Activated CD4-positive, alpha-beta memory T cell treated with anti-CD3 and anti-CD28 coated beads for 36 hours (primary cell): ENCODE results near the gene ZFAND6. TPM values are rescaled to one million over a fixed set of nuclear protein-coding genes. Genes with fewer than 3 reads are reported as not detected.

Experiments
- CTCF ChIA-PET: fragments of 350-600 bp; sonication (Branson Sonifier 250); formaldehyde crosslinking; loops from one replicate; lab custom pipeline; 2021; ENCODE audit warnings: antibody characterized with exemption, inconsistent platforms; lab: Charles Lee
- POLR2A ChIA-PET: fragments of 350-600 bp; sonication (Branson Sonifier 250); formaldehyde crosslinking; loops from one replicate; lab custom pipeline; 2021; ENCODE audit warnings: antibody characterized with exemption; lab: Charles Lee
- DNase-seq: peaks from one replicate; pipeline ENCODE4 v3.0.0-alpha.2; 2020
- H3K27ac Mint-ChIP-seq: one replicate; pipeline ENCODE4 v1.8.0; 2021; ENCODE audit warnings: mixed read lengths
- H3K27me3 Mint-ChIP-seq: one replicate; pipeline ENCODE4 v1.8.0; 2021; ENCODE audit warnings: mixed read lengths
- H3K36me3 Mint-ChIP-seq: one replicate; pipeline ENCODE4 v1.8.0; 2021; ENCODE audit warnings: mixed read lengths
- H3K4me1 Mint-ChIP-seq: one replicate; pipeline ENCODE4 v1.8.0; 2021; ENCODE audit warnings: low read depth, mixed read lengths
- H3K4me3 Mint-ChIP-seq: one replicate; pipeline ENCODE4 v1.8.0; 2021; ENCODE audit warnings: mild to moderate bottlenecking, mixed read lengths
- H3K9me3 Mint-ChIP-seq: one replicate; pipeline ENCODE4 v1.8.0; 2021; ENCODE audit warnings: mixed read lengths
- intact Hi-C: fragments of 100-400 bp; cut with micrococcal nuclease; formaldehyde crosslinking; loops from one replicate; pipeline ENCODE4 v1.15.1; 2023
- total RNA-seq, 2 experiments: library from RNA; stranded (reverse); gene quantifications; one replicate each; pipeline ENCODE4 v1.2.3, GENCODE V29; 2021

Gene ZFAND6
- total RNA-seq, 2 experiments from 2014 or later: 32.2 to 33.4 TPM

GRCh38 chr15:80183886-80184285 is 124.4 kb downstream of the ZFAND6 start:
- Mint-ChIP-seq H3K36me3 (peaks cover 41% of the 10 kb centered on the region), H3K4me1 (no peaks in the 10 kb centered on the region), H3K4me3 (no peak overlapping the region), H3K27ac (no peak overlapping the region), H3K9me3 (no peaks in the 10 kb centered on the region), H3K27me3 (no peaks in the 10 kb centered on the region)
- intact Hi-C loops: no loop called here
- POLR2A ChIA-PET: no interaction called here
- CTCF ChIA-PET: no interaction called here
- DNase-seq: no peak

- Mint-ChIP-seq H3K27me3 (no peaks in the 10 kb centered on the region), H3K4me3 (no peak overlapping the region), H3K9me3 (no peaks in the 10 kb centered on the region), H3K27ac (no peak overlapping the region), H3K36me3 (peaks cover 39% of the 10 kb centered on the region), H3K4me1 (no peaks in the 10 kb centered on the region)
- DNase-seq: no peak
- POLR2A ChIA-PET: no interaction called here
- CTCF ChIA-PET: no interaction called here
- intact Hi-C loops: no loop called here
Measured at GRCh38 chr15:80184554-80184953, 125.1 kb downstream of the ZFAND6 start.

- H3K4me1 Mint-ChIP-seq: no peaks in the 10 kb centered on the region
- peaks cover 39% of the 10 kb centered on the region for H3K36me3 Mint-ChIP-seq
- no peak overlapping the region for H3K27ac Mint-ChIP-seq
- CTCF ChIA-PET: no interaction called here
- no peaks in the 10 kb centered on the region for H3K9me3 Mint-ChIP-seq
- DNase-seq: no peak
- no peaks in the 10 kb centered on the region for H3K27me3 Mint-ChIP-seq
- no peak overlapping the region for H3K4me3 Mint-ChIP-seq
- POLR2A ChIA-PET: no interaction called here
- intact Hi-C loops: no loop called here
Measured at GRCh38 chr15:80185152-80185551, 125.7 kb downstream of the ZFAND6 start.

GRCh38 chr15:80186066-80186465 is 126.6 kb downstream of the ZFAND6 start:
- DNase-seq: no peak
- intact Hi-C loops: no loop called here
- no peak overlapping the region for H3K27ac Mint-ChIP-seq
- no peak overlapping the region for H3K4me3 Mint-ChIP-seq
- CTCF ChIA-PET: no interaction called here
- H3K9me3 Mint-ChIP-seq: no peaks in the 10 kb centered on the region
- POLR2A ChIA-PET: no interaction called here
- H3K4me1 Mint-ChIP-seq: no peaks in the 10 kb centered on the region
- H3K27me3 Mint-ChIP-seq: no peaks in the 10 kb centered on the region
- peaks cover 36% of the 10 kb centered on the region for H3K36me3 Mint-ChIP-seq

GRCh38 chr15:80186597-80186996 is 127.1 kb downstream of the ZFAND6 start:
- no peak for DNase-seq
- H3K4me3 Mint-ChIP-seq: no peak overlapping the region
- intact Hi-C loops: no loop called here
- CTCF ChIA-PET: no interaction called here
- no peaks in the 10 kb centered on the region for H3K4me1 Mint-ChIP-seq
- no peaks in the 10 kb centered on the region for H3K27me3 Mint-ChIP-seq
- POLR2A ChIA-PET: no interaction called here
- H3K27ac Mint-ChIP-seq: no peak overlapping the region
- H3K9me3 Mint-ChIP-seq: no peaks in the 10 kb centered on the region
- peaks cover 32% of the 10 kb centered on the region for H3K36me3 Mint-ChIP-seq

Other genes with a start within 250 kb of the ZFAND6 start
- 10 to 100 TPM; 46.2 to 49.4 TPM for gene MTHFS, start 162.7 kb upstream of the ZFAND6 start, total RNA-seq
- 100 to 1,000 TPM; 110 to 111 TPM for gene BCL2A1, start 88.5 kb upstream of the ZFAND6 start, total RNA-seq
- 10 to 100 TPM; 74.5 to 79.4 TPM for gene FAH, start 93.3 kb downstream of the ZFAND6 start, total RNA-seq
- not detected for gene CTXND1, start 192.5 kb downstream of the ZFAND6 start, total RNA-seq